DND-41 (cell line): ENCODE data around the gene BAK1.
"Not testable (repeated sequence)": the region's sequence is repeated elsewhere in the genome, so short reads cannot be mapped to it uniquely, and the experiment has no call there.

ENCODE experiments used
- ATAC-seq: fragments of 200-7000 bp; cut with Tn5 transposase; 3 replicates; pipeline ENCODE4 v1.9.1; 2021; ENCODE audit warnings: low read depth; ENCODE audit not compliant: insufficient read depth
- DNase-seq: peaks from one replicate; pipeline ENCODE4 v3.0.0-alpha.2; 2020
- H2AFZ ChIP-seq: 2 replicates; pipeline ENCODE4 v1.6.0; 2012; ENCODE audit warnings: low read depth, low read length
- H3K27ac ChIP-seq: 2 replicates; pipeline ENCODE4 v1.5.1; 2012; ENCODE audit warnings: low read length, inconsistent platforms
- H3K27me3 ChIP-seq: fragments of 200-600 bp; sonication (generic); 2 replicates; pipeline ENCODE4 v1.6.0; 2012; ENCODE audit warnings: low read length, mild to moderate bottlenecking, inconsistent platforms; ENCODE audit not compliant: insufficient read depth, poor library complexity
- H3K36me3 ChIP-seq: 2 replicates; pipeline ENCODE4 v1.5.1; 2012; ENCODE audit warnings: low read length, inconsistent platforms; ENCODE audit not compliant: insufficient read depth
- H3K4me1 ChIP-seq: 2 replicates; pipeline ENCODE4 v1.5.1; 2012; ENCODE audit warnings: mild to moderate bottlenecking, low read length; ENCODE audit not compliant: insufficient read depth
- H3K4me2 ChIP-seq: 2 replicates; pipeline ENCODE4 v1.6.0; 2012; ENCODE audit warnings: mild to moderate bottlenecking, moderate library complexity, low read length, inconsistent platforms; ENCODE audit not compliant: insufficient read depth
- H3K4me3 ChIP-seq, 2 experiments: fragments of 200-600 bp in 1 of 2; shearing (Covaris generic) in 1 of 2; 2 replicates each; pipeline ENCODE4 v1.5.1; 2012 to 2016; ENCODE audit warnings: inconsistent platforms in 2 of 2, low read length in 2 of 2, mild to moderate bottlenecking in 2 of 2, low read depth in 1 of 2, moderate library complexity in 1 of 2
- H3K79me2 ChIP-seq: 2 replicates; pipeline ENCODE4 v1.6.0; 2012; ENCODE audit warnings: low read length, inconsistent platforms; ENCODE audit not compliant: insufficient read depth
- H3K9ac ChIP-seq: 2 replicates; pipeline ENCODE4 v1.6.0; 2012; ENCODE audit warnings: low read depth, mild to moderate bottlenecking, inconsistent platforms, low read length, moderate library complexity
- H3K9me3 ChIP-seq: 2 replicates; pipeline ENCODE4 v1.5.1; 2012; ENCODE audit warnings: low read length, moderate library complexity, mild to moderate bottlenecking, inconsistent platforms; ENCODE audit not compliant: insufficient read depth, severe bottlenecking
- H4K20me1 ChIP-seq: 2 replicates; pipeline ENCODE4 v1.6.0; 2012; ENCODE audit warnings: low read length; ENCODE audit not compliant: insufficient read depth
- CTCF ChIP-seq: IDR thresholded peaks from 2 replicates; pipeline ENCODE4 v1.5.1; 2012; ENCODE audit warnings: borderline replicate concordance, low read length, moderate library complexity, mild to moderate bottlenecking; ENCODE audit not compliant: poor library complexity, severe bottlenecking; ENCODE audit errors: extremely low read depth
- EZH2 ChIP-seq: IDR thresholded peaks from 3 replicates; pipeline ENCODE4 v1.6.1; 2012; ENCODE audit warnings: borderline replicate concordance, low read depth, mild to moderate bottlenecking, moderate library complexity, low read length, inconsistent platforms; ENCODE audit not compliant: severe bottlenecking

The BAK1 gene

GRCh38 chr6:33546766-33547165, 33.3 kb downstream of the BAK1 start:
- H3K79me2 ChIP-seq, result no peaks in the 10 kb centered on the region
- no peaks in the 10 kb centered on the region for H3K4me1 ChIP-seq
- H3K27ac ChIP-seq, result no peak overlapping the region
- no peak for TF ChIP-seq EZH2
- TF ChIP-seq CTCF, result no peak
- no peak overlapping the region for H3K4me3 ChIP-seq
- no peaks in the 10 kb centered on the region for H4K20me1 ChIP-seq
- no peak for ATAC-seq
- no peaks in the 10 kb centered on the region for H3K9me3 ChIP-seq
- H3K4me2 ChIP-seq, result no peak overlapping the region
- H2AFZ ChIP-seq, result no peak overlapping the region
- no peaks in the 10 kb centered on the region for H3K36me3 ChIP-seq
- H3K9ac ChIP-seq, result no peak overlapping the region
- no peak for DNase-seq
- no peaks in the 10 kb centered on the region for H3K27me3 ChIP-seq

- DNase-seq, H2AFZ ChIP-seq, H3K4me1 ChIP-seq, H3K36me3 ChIP-seq, H3K27me3 ChIP-seq, H3K9me3 ChIP-seq, ATAC-seq, H3K4me3 ChIP-seq, H3K4me2 ChIP-seq, H3K79me2 ChIP-seq, H3K27ac ChIP-seq, H3K9ac ChIP-seq, H4K20me1 ChIP-seq: not testable (repeated sequence)
Observed at GRCh38 chr6:33545292-33545691, 34.8 kb downstream of the BAK1 start.

- Histone ChIP-seq H3K4me2 (no peak overlapping the region), H4K20me1 (no peaks in the 10 kb centered on the region), H3K4me1 (no peaks in the 10 kb centered on the region), H3K9ac (no peak overlapping the region), H3K9me3 (no peaks in the 10 kb centered on the region), H2AFZ (no peak overlapping the region), H3K36me3 (no peaks in the 10 kb centered on the region), H3K27ac (no peak overlapping the region), H3K27me3 (no peaks in the 10 kb centered on the region), H3K4me3 (no peak overlapping the region), H3K79me2 (no peaks in the 10 kb centered on the region)
- ATAC-seq, result no peak
- DNase-seq, result no peak
- TF ChIP-seq CTCF, result no peak
Observed at GRCh38 chr6:33543116-33543515, 37.0 kb downstream of the BAK1 start.

- H3K9me3 ChIP-seq, result no peaks in the 10 kb centered on the region
- no peak overlapping the region for H3K4me2 ChIP-seq
- ATAC-seq, result no peak
Observed at GRCh38 chr6:33540768-33541167, 39.3 kb downstream of the BAK1 start.

More at GRCh38 chr6:33540768-33541167, 39.3 kb downstream of the BAK1 start:
- no peak overlapping the region for H3K27ac ChIP-seq
- no peak overlapping the region for H2AFZ ChIP-seq
- no peaks in the 10 kb centered on the region for H3K79me2 ChIP-seq
- H3K27me3 ChIP-seq, result no peaks in the 10 kb centered on the region
- no peak for DNase-seq
- H3K4me1 ChIP-seq, result no peaks in the 10 kb centered on the region
- H3K4me3 ChIP-seq, result no peak overlapping the region
- no peaks in the 10 kb centered on the region for H4K20me1 ChIP-seq
- H3K9ac ChIP-seq, result no peak overlapping the region
- TF ChIP-seq CTCF, result no peak
- no peak for TF ChIP-seq EZH2
- no peaks in the 10 kb centered on the region for H3K36me3 ChIP-seq
